Activated CD8-positive, alpha-beta T cell treated with anti-CD3 and anti-CD28 coated beads for 36 hours (primary cell): Measurements from ENCODE around the gene PRRC2B. TPM values are rescaled to one million over a fixed set of nuclear protein-coding genes. Genes with fewer than 3 reads are reported as not detected.
"Not testable (repeated sequence)": the region's sequence is repeated elsewhere in the genome, so short reads cannot be mapped to it uniquely, and the experiment has no call there.

Experiments used
- ATAC-seq: fragments of 200-7000 bp; cut with Tn5 transposase; one replicate; pipeline ENCODE4 v1.10.0; 2021; ENCODE audit warnings: mild to moderate bottlenecking, moderate library complexity
- CTCF ChIA-PET: fragments of 350-600 bp; sonication (Branson Sonifier 250); formaldehyde crosslinking; loops from one replicate; lab custom pipeline; 2021; ENCODE audit warnings: antibody characterized with exemption; lab: Charles Lee
- POLR2A ChIA-PET: fragments of 350-600 bp; sonication (Branson Sonifier 250); formaldehyde crosslinking; loops from one replicate; lab custom pipeline; 2021; ENCODE audit warnings: antibody characterized with exemption; lab: Charles Lee
- DNase-seq: peaks from one replicate; pipeline ENCODE4 v3.0.0-alpha.2; 2020
- H3K27ac Mint-ChIP-seq: one replicate; pipeline ENCODE4 v1.8.0; 2021; ENCODE audit warnings: mild to moderate bottlenecking, mixed read lengths
- H3K27me3 Mint-ChIP-seq: one replicate; pipeline ENCODE4 v1.8.0; 2021; ENCODE audit warnings: mixed read lengths
- H3K36me3 Mint-ChIP-seq: one replicate; pipeline ENCODE4 v1.8.0; 2021; ENCODE audit warnings: low read depth, mixed read lengths
- H3K4me1 Mint-ChIP-seq: one replicate; pipeline ENCODE4 v1.8.0; 2021; ENCODE audit warnings: low read depth, mixed read lengths
- H3K4me3 Mint-ChIP-seq: one replicate; pipeline ENCODE4 v1.8.0; 2021; ENCODE audit warnings: mild to moderate bottlenecking, moderate library complexity, mixed read lengths
- H3K9me3 Mint-ChIP-seq: one replicate; pipeline ENCODE4 v1.8.0; 2021; ENCODE audit warnings: mixed read lengths
- intact Hi-C: fragments of 100-400 bp; cut with micrococcal nuclease; formaldehyde crosslinking; loops from one replicate; pipeline ENCODE4 v1.10.0; 2022
- total RNA-seq, 2 experiments: library from RNA; stranded (reverse); gene quantifications; one replicate each; pipeline ENCODE4 v1.2.3, GENCODE V29; 2021
- TF ChIP-seq, protein P1 (sequence below): fragments of 200-600 bp; IDR thresholded peaks from one replicate; pipeline ENCODE4 v1.8.0; 2022; ENCODE audit warnings: antibody characterized with exemption, mild to moderate bottlenecking

PRRC2B gene
- total RNA-seq = 100 to 1,000 TPM; 134 to 141 TPM

DNA sequence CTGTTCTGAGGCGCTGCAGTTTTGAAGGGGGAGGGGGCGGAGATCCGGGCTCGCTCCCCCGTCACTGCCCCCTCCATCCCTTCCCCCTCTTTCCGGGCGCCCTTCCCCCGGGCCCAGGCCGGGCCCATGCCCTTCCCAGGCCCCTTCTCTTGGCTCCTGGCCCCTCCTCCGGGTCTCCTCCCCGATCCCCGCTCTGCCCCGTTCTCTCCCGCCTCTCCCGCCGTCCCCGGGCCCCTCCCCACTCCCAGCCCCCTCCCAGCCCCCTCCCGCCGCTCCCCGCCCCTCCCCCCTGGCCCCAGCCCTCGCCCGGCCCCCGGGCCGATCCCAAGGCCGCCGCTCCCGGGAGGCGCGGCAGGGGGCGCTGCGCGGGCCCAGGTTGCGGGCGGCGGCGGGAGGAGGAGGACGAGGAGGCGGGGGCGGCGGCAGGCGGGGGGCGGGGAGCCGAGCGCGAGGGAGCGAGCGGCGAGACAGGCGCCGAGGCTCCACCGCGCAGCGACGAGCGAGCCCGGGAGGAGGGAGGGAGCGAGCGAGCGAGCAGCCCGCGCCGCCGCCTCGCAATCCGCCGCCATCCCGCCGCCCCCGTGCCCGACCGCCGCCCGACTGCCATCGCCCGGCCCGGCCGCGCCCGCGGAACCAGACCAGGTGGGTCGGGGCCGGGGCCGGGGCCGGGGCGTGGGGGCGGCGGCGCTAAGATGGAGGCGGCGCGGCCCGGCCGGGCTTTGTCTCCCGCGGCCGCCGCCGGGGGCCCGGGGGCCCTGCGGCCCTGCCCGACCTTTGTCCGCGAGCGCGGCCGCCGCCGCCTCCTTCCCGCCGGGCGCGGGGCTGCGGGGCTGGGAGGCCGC lies at the start of gene PRRC2B:
TSS of gene PRRC2B (plus strand) at position 465 of the 842 bp plus-strand sequence. CDS start 36,059 bp downstream, outside the sequence.
- POLR2A ChIA-PET = no interaction called here

DNA sequence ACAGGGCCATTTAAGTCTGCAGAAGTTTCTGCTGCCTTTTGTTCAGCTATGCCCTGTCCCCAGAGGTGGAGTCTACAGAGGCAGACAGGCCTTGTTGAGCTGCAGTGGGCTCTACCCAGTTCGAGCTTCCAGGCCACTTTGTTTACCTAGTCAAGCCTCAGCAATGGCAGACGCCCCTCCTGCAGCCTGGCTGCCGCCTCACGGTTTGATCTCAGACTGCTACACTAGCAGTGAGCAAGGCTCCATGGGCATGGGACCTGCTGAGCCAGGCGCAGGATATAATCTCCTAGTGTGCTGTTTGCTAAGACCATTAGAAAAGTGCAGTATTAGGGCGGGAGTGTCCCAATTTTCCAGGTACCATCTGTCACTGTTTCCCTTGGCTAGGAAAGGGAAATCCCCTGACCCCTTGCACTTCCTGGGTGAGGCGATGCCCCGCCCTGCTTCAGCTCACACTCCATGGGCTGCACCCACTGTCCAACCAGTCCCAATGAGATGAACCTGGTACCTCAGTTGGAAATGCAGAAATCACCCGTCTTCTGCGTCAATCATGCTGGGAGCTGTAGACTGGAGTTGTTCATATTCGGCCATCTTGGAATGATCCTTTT lies 48.9 kb upstream of the PRRC2B start:
- CTCF ChIA-PET = interaction anchor here (1.4 to 1.9 kb wide), 2 partner anchors 9 to 11 kb away, joined by 4 to 6 read pairs; no protein-coding TSS in a partner anchor
- H3K27me3 Mint-ChIP-seq, H3K4me1 Mint-ChIP-seq, H3K27ac Mint-ChIP-seq, POLR2A ChIA-PET, H3K9me3 Mint-ChIP-seq, DNase-seq, intact Hi-C loops, H3K4me3 Mint-ChIP-seq, ATAC-seq, H3K36me3 Mint-ChIP-seq: not testable (repeated sequence)

More for the DNA sequence above, at the start of gene PRRC2B:
- CTCF ChIA-PET = no interaction called here
- Mint-ChIP-seq H3K4me1 (peaks cover 42% of the 10 kb centered on the region), H3K27ac (peak within 1 kb of the TSS; percentile 95), H3K27me3 (no peaks in the 10 kb centered on the region), H3K9me3 (no peaks in the 10 kb centered on the region), H3K36me3 (peaks cover 17% of the 10 kb centered on the region), H3K4me3 (peak within 1 kb of the TSS; percentile 95)
- intact Hi-C loops = no loop called here
- TF ChIP-seq, protein P1, sequence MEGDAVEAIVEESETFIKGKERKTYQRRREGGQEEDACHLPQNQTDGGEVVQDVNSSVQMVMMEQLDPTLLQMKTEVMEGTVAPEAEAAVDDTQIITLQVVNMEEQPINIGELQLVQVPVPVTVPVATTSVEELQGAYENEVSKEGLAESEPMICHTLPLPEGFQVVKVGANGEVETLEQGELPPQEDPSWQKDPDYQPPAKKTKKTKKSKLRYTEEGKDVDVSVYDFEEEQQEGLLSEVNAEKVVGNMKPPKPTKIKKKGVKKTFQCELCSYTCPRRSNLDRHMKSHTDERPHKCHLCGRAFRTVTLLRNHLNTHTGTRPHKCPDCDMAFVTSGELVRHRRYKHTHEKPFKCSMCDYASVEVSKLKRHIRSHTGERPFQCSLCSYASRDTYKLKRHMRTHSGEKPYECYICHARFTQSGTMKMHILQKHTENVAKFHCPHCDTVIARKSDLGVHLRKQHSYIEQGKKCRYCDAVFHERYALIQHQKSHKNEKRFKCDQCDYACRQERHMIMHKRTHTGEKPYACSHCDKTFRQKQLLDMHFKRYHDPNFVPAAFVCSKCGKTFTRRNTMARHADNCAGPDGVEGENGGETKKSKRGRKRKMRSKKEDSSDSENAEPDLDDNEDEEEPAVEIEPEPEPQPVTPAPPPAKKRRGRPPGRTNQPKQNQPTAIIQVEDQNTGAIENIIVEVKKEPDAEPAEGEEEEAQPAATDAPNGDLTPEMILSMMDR = peak; percentile 61
- ATAC-seq (peak; percentile 52), DNase-seq (peak; percentile 84)

- CTCF ChIA-PET = interaction anchor here (1.3 to 2.0 kb wide), 3 partner anchors 10 to 173 kb away, joined by 3 to 9 read pairs (median 4); no protein-coding TSS in a partner anchor
- Mint-ChIP-seq H3K4me3 (no peak overlapping the region), H3K36me3 (no peaks in the 10 kb centered on the region), H3K9me3 (no peaks in the 10 kb centered on the region), H3K27me3 (peaks cover 3% of the 10 kb centered on the region), H3K4me1 (peaks cover 7% of the 10 kb centered on the region), H3K27ac (no peak overlapping the region)
- TF ChIP-seq, protein P1 = no peak
- no peak for ATAC-seq
- POLR2A ChIA-PET = no interaction called here
- intact Hi-C loops = no loop called here
- no peak for DNase-seq
Measured at GRCh38 chr9:131346559-131346958, 47.3 kb upstream of the PRRC2B start.

DNA sequence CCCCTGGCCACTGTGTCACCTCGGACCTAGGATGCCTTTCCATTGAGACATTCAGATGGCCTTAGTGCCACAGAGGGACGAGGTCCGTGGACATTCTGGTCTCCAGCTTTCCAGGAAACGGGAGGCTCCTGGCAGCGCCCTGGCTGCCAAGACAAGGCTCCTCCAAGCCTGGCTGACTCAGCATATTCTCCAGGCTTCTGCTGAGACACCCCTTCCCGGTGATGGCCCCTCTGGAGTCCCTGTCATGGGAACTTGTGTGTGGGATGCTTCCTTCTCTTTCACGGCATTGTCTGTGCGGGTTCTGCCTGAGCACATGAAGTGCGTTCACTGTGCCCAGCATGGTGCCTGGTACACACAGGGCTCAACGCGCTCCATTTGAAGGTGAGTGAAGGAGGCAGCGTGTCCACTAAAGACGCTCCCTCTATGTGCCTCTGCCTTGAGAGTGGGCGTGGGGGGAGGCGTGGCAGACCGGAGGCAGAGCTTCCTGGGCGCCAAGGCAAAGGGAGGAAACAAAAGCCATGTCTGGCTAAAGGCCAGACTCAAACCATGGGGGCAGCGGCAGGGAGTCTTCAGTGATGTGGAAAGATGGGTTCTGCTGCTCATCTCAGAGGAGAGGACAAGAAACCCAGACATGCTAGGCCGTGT lies 46.4 kb upstream of the PRRC2B start:
- DNase-seq (no peak), ATAC-seq (no peak)
- peaks cover 7% of the 10 kb centered on the region for H3K4me1 Mint-ChIP-seq
- POLR2A ChIA-PET = no interaction called here
- peaks cover 3% of the 10 kb centered on the region for H3K27me3 Mint-ChIP-seq
- H3K9me3 Mint-ChIP-seq = no peaks in the 10 kb centered on the region
- TF ChIP-seq, protein P1 = no peak
- intact Hi-C loops = no loop called here
- CTCF ChIA-PET = interaction anchor here (1.3 to 2.0 kb wide), 3 partner anchors 11 to 174 kb away, joined by 3 to 9 read pairs (median 4); no protein-coding TSS in a partner anchor
- H3K36me3 Mint-ChIP-seq = no peaks in the 10 kb centered on the region
- H3K27ac Mint-ChIP-seq = no peak overlapping the region
- H3K4me3 Mint-ChIP-seq = no peak overlapping the region
